ENCODE data around the gene CASKIN1. TPM values are rescaled to one million over a fixed set of nuclear protein-coding genes. Genes with fewer than 3 reads are reported as not detected.

CASKIN1 gene
- polyA plus RNA-seq, 2 of the 4 experiments (the other 2 are of a cell fraction), result 0.27 to 0.87 TPM

GRCh38 chr16:2179107-2179501 is 17.3 kb downstream of the CASKIN1 start:
- Histone ChIP-seq H3K9me3 (no peaks in the 10 kb centered on the region), H3K4me1 (no peaks in the 10 kb centered on the region), H3K4me3 (no peak overlapping the region), H3K4me2 (no peak overlapping the region), H3K27ac (no peak overlapping the region)
- 96% methylated on average over 41 of the region's 50 CpGs for WGBS (ENCODE audit: missing lambda C conversion rate)
- ChIA-PET CTCF (no interaction called here), POLR2A (no interaction called here)
- DNase-seq (ENCODE audit: low read depth in 1 of 2, low spot score in 1 of 2) (no peak), ATAC-seq (no peak), FAIRE-seq (no peak)
- TF ChIP-seq POLR2A (IDR thresholded peaks at IDR 0.05; ENCODE audit: low read length) (no peak), MAZ (IDR thresholded peaks at IDR 0.05; ENCODE audit: borderline replicate concordance, low read depth, low read length) (no peak), EP300 (IDR thresholded peaks at IDR 0.05) (no peak), FOSL2 (IDR thresholded peaks at IDR 0.05) (no peak), FOSL2 (CRISPR knock-in tag; IDR thresholded peaks at IDR 0.05) (no peak), EHMT2 (IDR thresholded peaks at IDR 0.05; ENCODE audit: low read depth) (no peak), MAFK (IDR thresholded peaks at IDR 0.05; ENCODE audit: partially characterized antibody) (no peak), CHD2 (IDR thresholded peaks at IDR 0.05; ENCODE audit: low read length, partially characterized antibody) (no peak), PBX3 (IDR thresholded peaks at IDR 0.05) (no peak), TP53 (CRISPR knock-in tag; IDR thresholded peaks at IDR 0.05) (no peak), CEBPB (IDR thresholded peaks at IDR 0.05) (no peak), CBX8 (IDR thresholded peaks at IDR 0.05) (no peak), MAX (IDR thresholded peaks at IDR 0.05) (no peak), USF2 (IDR thresholded peaks at IDR 0.05) (no peak), BHLHE40 (IDR thresholded peaks at IDR 0.05; ENCODE audit: low read depth, low read length) (no peak), JUN (IDR thresholded peaks at IDR 0.05) (no peak), SMC3 (IDR thresholded peaks at IDR 0.05) (no peak), CTCF (IDR thresholded peaks at IDR 0.05) (no peak)

GRCh38 chr16:2178321-2179106 is 17.9 kb downstream of the CASKIN1 start:
- WGBS (ENCODE audit: missing lambda C conversion rate), result 68% methylated on average over 40 of the region's 106 CpGs
- H3K4me1 ChIP-seq, result no peaks in the 10 kb centered on the region
- peak in 1 of 2 experiments; percentile 20; a peak in 3 of 6 replicates for ATAC-seq
- DNase-seq (ENCODE audit: low read depth in 1 of 2, low spot score in 1 of 2), result peak in 1 of 2 experiments; percentile 60
- ChIA-PET CTCF (interaction anchor here (3.1 kb wide), 1 partner anchor 16 kb away, joined by 12 read pairs; no protein-coding TSS in a partner anchor), POLR2A (interaction anchor here (2.1 kb wide), 1 partner anchor 23 kb away, joined by 9 read pairs; the partner anchor contains the start of gene TRAF7)
- no peaks in the 10 kb centered on the region for H3K9me3 ChIP-seq
- H3K4me2 ChIP-seq, result no peak overlapping the region
- no peak overlapping the region for H3K27ac ChIP-seq
- no peak overlapping the region for H3K4me3 ChIP-seq
- FAIRE-seq, result no peak
- TF ChIP-seq CHD2 (IDR thresholded peaks at IDR 0.05; ENCODE audit: low read length, partially characterized antibody) (no peak), PBX3 (IDR thresholded peaks at IDR 0.05) (no peak), RFX5 (IDR thresholded peaks at IDR 0.05) (no peak), CTCF (IDR thresholded peaks at IDR 0.05) (no peak), BCL3 (IDR thresholded peaks at IDR 0.05) (no peak), EP300 (IDR thresholded peaks at IDR 0.05) (no peak), ZC3H11A (IDR thresholded peaks at IDR 0.05) (no peak), ELK1 (IDR thresholded peaks at IDR 0.05; ENCODE audit: low read depth, low read length) (no peak), FOSL2 (IDR thresholded peaks at IDR 0.05) (no peak), FOSL2 (CRISPR knock-in tag; IDR thresholded peaks at IDR 0.05) (no peak), RCOR1 (IDR thresholded peaks at IDR 0.05; ENCODE audit: low read depth, low read length) (no peak)
